HG03565 (cell line): ENCODE measurements around the gene CRCP.

Experiments used
- ATAC-seq: cut with Tn5 transposase; IDR thresholded peaks from one replicate; pipeline ENCODE4 v1.9.1; 2021; ENCODE audit warnings: mild to moderate bottlenecking, moderate library complexity; ENCODE audit not compliant: unreplicated experiment

Gene CRCP

DNA sequence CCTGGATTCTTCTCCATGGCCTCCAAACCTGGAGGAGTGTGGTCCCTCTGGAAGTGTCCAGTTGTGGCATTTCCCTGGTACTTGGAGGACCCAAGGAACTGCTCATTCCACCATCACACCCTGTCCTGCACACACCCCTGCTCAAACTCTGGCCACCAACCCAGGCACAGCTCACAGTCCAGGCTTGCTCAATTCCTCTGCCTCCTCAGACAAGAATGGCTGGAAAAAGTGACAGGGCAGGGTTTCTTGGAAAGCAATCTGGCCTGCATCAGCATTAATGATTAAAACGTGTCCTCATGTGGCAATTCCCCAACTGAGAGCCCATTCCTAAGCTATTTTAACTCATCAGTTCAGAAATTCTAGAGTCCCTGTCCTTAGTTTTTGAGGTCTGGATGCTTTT is 73.3 kb downstream of the CRCP start:
- ATAC-seq: no peak

DNA sequence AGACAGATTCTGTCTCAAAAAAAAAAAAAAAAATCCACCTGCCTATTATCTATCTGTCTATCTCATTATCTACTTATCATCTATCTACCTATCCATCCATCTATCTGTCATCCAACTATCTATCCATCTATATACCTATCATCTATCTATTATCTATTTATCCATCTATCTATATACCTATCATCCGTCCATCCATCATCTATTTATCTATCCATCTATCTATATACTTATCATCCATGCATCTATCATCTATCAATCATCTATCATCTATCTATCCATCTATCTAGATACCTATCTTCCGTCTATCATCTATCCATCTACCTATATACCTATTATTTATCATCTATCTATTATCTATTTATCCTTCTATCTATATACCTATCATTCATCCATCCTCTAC is 74.0 kb downstream of the CRCP start:
- no peak for ATAC-seq

DNA sequence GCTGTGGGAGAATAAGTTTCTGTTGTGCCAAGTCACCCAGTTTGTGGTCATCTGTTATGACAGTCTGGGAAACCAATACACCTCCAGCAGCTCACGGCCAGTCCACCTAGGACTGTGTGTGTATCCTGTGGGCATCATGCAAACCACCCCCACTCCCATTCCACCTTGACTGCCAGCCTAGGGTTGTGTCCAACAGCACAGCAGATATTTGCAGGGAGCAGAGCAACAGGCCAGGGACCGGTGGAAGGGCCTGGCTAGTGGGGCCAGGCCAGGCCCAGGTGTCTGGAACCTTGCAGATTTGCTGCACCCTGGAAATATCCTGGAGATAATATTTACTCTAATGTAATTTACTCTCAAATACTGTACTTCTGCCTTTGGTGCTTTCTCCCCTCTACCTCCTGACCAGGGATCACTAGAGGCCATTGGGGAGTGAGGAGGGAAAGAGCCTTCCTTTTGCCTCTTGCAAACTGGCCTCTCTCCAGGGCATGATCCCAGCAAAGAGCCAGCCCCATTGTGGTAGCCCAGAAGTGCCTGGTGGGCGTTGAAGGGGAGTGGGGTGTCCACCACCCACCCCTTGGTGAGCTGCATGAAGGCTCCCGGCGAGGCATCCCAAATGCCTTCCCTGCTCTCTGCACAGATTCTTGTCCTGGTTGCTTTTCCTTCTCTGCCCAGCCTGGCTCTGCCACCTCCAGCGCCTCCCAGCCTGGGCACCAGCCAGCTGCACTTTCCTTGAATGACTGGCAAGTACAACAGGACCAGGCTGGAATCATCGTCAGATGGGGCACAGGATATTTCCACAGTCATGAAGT is 75.3 kb downstream of the CRCP start:
- no peak for ATAC-seq

DNA sequence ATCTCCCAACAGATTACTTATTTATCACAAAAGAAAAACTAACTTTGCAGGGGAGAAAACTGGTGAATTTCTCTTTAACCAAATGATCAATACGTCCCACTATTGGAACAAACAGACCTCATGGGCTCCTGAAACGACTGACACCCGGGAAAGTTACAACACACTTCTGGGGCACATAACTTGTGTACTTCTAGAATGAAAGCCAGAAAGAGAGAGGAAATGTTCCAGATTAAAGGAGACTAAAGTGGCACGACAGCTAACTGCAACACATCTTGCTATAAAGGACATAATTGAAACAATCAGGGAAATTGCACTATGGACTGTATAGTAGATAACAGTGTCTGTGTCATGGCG is 75.8 kb downstream of the CRCP start:
- no peak for ATAC-seq

DNA sequence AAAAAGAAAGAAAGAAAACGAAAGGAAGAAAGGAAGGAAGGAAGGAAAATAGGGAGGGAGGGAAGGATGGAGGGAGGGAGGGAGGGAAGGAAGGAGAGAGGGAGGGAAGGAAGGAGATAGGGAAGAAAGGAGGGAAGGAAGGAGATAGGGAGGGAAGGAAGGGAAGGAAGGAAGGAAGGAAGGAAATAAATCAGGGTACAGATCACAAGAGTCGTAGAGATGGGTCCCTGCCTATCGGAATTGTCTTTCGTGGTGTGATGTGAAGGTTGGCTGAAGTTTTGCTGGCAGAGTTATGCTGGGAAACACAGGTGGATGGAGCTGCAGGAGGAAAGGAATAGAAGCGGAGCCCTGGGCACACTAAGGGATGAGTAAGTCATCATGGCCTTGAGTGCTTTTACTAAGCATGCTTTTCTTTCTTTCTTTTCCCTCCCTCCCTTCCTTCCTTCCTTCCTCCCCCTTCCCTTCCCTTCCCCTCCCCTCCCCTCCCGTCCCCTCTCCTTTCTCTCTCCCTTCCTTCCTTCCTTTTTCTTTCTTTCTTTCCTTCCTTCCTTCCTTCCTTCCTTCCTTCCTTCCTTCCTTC is 78.6 kb downstream of the CRCP start:
- ATAC-seq: no peak

DNA sequence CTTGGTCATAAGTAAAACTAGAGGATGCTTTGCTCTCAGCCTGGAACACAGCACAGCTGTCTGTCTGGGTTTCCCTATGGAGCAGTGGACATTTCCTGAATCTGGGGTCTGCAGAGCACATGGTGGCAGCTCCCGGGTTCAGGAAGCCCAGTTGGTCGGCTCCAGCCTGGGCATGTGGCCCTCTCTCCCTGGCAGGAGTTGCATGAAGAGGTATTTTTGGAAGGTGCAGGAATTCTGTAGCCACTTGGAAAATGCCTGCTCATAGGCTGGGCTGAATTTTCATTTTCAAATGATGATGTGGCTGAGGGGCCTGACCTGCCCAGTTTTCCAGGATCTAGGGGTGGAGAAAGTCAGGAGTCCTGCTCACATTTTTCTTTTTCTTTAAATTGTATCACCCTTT is 83.8 kb downstream of the CRCP start:
- no peak for ATAC-seq

DNA sequence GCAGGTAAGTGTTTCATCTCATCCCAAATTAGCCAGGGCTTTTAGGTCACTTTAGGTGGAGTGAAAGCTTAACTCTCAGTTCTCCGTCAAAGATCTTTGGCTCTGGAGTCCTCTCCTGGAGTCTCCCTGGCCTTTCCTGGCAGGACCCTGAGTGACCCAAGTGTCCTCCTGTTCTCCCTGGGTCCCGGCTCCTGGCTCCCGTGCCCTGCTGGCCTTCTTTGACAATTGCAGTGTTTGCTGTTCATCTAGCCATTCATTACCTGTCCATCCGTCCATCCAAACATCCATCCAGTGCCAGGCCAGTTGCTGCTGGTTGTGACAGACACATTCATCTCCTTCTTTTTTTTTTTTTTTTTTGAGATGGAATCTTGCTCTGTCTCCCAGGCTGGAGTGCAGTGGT is 84.3 kb downstream of the CRCP start:
- no peak for ATAC-seq

DNA sequence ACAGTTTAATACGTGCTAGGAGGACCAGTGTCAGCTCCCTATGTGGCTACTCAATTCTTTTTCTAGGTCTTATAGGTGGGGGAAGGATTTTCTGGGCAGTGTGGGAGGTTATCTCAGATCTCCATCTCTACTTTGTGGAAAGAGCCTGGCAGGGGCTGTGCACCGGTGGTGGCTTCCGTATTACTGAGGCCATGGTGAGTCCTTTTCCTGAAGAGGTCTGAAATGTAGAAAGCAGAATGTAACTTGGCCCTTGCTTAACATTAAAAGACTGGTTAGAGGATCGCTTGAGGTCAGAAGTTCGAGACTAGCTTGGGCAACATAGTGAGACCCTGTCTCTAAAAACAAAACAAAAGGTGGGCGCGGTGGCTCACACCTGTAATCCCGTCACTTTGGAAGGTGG is 87.8 kb downstream of the CRCP start:
- no peak for ATAC-seq
